Measurements from ENCODE around the gene PRPF31.

DNA sequence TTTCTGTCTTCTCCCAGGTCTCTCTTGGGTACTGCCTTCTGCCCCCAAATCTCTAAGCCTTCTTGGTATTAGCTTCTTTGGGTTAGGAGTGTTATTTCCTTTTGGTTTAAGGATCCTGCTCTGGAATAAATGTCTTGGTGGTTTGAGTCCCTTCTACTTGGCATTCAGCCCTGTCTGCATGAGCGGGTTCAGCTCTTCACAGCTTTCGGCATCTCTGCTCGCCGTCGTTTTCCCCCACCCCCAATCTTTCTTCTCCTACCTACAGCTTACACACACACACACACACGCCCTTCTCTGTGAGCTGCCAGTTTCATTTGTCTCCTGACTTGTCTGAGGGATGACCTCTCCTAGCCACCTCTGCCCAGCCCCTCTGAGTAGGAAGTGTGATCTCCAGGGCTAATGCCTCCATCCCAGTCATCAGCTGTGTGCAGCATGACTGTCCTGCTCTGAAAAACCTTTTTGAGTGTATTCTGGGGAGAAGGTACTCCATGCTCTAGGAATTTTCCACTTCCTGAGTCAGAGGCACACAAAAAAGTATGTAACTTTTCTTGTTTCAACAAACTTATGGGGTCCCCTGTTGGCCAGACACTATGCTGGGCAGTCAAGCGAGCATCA is 26.7 kb downstream of the PRPF31 start:
- TF ChIP-seq, protein P1, sequence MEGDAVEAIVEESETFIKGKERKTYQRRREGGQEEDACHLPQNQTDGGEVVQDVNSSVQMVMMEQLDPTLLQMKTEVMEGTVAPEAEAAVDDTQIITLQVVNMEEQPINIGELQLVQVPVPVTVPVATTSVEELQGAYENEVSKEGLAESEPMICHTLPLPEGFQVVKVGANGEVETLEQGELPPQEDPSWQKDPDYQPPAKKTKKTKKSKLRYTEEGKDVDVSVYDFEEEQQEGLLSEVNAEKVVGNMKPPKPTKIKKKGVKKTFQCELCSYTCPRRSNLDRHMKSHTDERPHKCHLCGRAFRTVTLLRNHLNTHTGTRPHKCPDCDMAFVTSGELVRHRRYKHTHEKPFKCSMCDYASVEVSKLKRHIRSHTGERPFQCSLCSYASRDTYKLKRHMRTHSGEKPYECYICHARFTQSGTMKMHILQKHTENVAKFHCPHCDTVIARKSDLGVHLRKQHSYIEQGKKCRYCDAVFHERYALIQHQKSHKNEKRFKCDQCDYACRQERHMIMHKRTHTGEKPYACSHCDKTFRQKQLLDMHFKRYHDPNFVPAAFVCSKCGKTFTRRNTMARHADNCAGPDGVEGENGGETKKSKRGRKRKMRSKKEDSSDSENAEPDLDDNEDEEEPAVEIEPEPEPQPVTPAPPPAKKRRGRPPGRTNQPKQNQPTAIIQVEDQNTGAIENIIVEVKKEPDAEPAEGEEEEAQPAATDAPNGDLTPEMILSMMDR (IDR thresholded peaks at IDR 0.05) = no peak
- no peak for TF ChIP-seq POLR2A (IDR thresholded peaks at IDR 0.05)

All from thyroid gland (tissue), 4 donors.